Thymus (tissue), 11 donors: Measurements from ENCODE around the gene F8. TPM values are rescaled to one million over a fixed set of nuclear protein-coding genes. Genes with fewer than 3 reads are reported as not detected.
"Not testable (repeated sequence)": the region's sequence is repeated elsewhere in the genome, so short reads cannot be mapped to it uniquely, and the experiment has no call there.

Experiments
- DNase-seq, 9 donors: peaks; one replicate each; pipeline ENCODE4 v3.0.0-alpha.2; 2013; ENCODE audit warnings: low spot score in 9 of 9, low read depth in 6 of 9, missing footprints in 1 of 9
- H3K27ac ChIP-seq, 2 donors: one replicate each; pipeline ENCODE4 v1.5.1; 2013; ENCODE audit warnings: control low read depth in 1 of 2, low read depth in 1 of 2, low read length in 1 of 2, mild to moderate bottlenecking in 1 of 2, moderate library complexity in 1 of 2
- H3K27me3 ChIP-seq, 2 donors: one replicate each; pipeline ENCODE4 v1.5.1; 2013; ENCODE audit warnings: low read length in 1 of 2; ENCODE audit not compliant: control insufficient read depth in 2 of 2, insufficient read depth in 1 of 2
- H3K36me3 ChIP-seq, 2 donors: one replicate each; pipeline ENCODE4 v1.5.1; 2013; ENCODE audit warnings: low read length in 1 of 2, mild to moderate bottlenecking in 1 of 2, moderate library complexity in 1 of 2; ENCODE audit not compliant: control insufficient read depth in 2 of 2, insufficient read depth in 2 of 2
- H3K4me1 ChIP-seq, 2 donors: one replicate each; pipeline ENCODE4 v1.5.1; 2013; ENCODE audit warnings: low read length in 2 of 2; ENCODE audit not compliant: control insufficient read depth in 2 of 2, insufficient read depth in 2 of 2
- H3K4me3 ChIP-seq, 2 donors: one replicate each; pipeline ENCODE4 v1.5.1; 2013; ENCODE audit warnings: low read length in 2 of 2, control low read depth in 1 of 2, mild to moderate bottlenecking in 1 of 2
- H3K9me3 ChIP-seq, 2 donors: one replicate each; pipeline ENCODE4 v1.5.1; 2013; ENCODE audit warnings: low read length in 1 of 2, mild to moderate bottlenecking in 1 of 2; ENCODE audit not compliant: control insufficient read depth in 2 of 2, insufficient read depth in 1 of 2
- WGBS: extraction: QIAGEN DNeasy Blood & Tissue Kit; methylation state at CpG from one replicate; pipeline ENCODE4 v1.1.7; 2013; 5-methylcytosine and 5-hydroxymethylcytosine counted together
- polyA plus RNA-seq: library from polyadenylated mRNA; stranded (reverse); fragments of 200-250 nt; gene quantifications from one replicate; pipeline ENCODE4 v1.2.3, GENCODE V29; 2013
- total RNA-seq: library from RNA; stranded (reverse); fragments of 120-200 nt; gene quantifications from one replicate; pipeline ENCODE4 v1.2.4, GENCODE V29; 2013
- donor health status: healthy.

The F8 gene
- total and polyA plus RNA-seq, 2 donors = 2.9 to 10.7 TPM

DNA sequence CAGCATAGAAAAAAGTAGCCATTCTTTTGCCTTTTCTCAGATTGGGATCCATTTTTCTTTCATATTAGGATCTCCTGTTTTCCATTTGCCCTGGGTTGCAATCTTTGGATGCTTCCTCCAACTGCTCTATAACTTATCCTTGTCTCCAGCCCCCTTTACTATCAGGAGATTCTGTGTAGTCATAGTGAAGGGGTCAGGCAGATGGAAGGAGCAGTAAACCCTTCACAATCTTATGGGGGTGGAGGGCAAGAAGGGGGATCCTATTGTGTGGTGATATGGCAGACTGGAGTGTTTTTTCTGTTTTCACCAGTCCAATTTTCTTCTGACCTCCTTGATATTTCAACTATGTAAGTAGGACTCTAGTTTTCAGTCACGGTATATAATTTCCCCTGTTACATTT lies 186.4 kb downstream of the F8 start:
- H3K27ac ChIP-seq = no peak overlapping the region
- DNase-seq = no peak
- 100% methylated on average over 1 of the region's 1 CpG for WGBS
- no peaks in the 10 kb centered on the region for H3K4me1 ChIP-seq
- H3K9me3 ChIP-seq = no peaks in the 10 kb centered on the region
- no peaks in the 10 kb centered on the region for H3K36me3 ChIP-seq
- H3K27me3 ChIP-seq = no peaks in the 10 kb centered on the region
- H3K4me3 ChIP-seq = no peak overlapping the region

DNA sequence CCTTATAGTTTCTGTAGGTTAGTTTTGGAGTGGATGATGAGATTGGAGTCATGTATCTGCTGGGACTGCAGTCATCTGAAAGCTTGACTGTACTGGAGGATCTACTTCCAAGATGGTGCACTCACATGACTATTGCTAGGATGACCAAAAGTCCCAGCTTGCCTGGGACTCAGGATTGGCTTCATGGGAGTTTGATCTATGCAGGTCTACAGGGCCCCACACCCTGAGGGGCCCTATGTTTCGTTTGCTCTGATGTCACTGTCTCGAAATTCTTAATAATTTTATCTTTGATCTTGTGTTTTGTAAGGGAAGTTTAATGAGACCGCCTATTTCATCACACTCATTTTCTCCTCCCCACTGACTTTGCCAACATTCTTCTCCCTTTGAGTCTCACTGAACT lies 188.0 kb downstream of the F8 start, which contains the start of gene SMIM9:
Gene SMIM9, minus strand, starts transcription at position 101 of the 400 bp plus-strand sequence. CDS start 3,806 bp downstream, outside the sequence.
- WGBS = 98% methylated on average over 3 of the region's 3 CpGs
- no peak within 1 kb of the TSS for H3K4me3 ChIP-seq
- no peaks in the 10 kb centered on the region for H3K27me3 ChIP-seq
- no peak within 1 kb of the TSS for H3K27ac ChIP-seq
- no peak for DNase-seq
- H3K9me3 ChIP-seq = no peaks in the 10 kb centered on the region
- H3K4me1 ChIP-seq = no peaks in the 10 kb centered on the region
- no peaks in the 10 kb centered on the region for H3K36me3 ChIP-seq

DNA sequence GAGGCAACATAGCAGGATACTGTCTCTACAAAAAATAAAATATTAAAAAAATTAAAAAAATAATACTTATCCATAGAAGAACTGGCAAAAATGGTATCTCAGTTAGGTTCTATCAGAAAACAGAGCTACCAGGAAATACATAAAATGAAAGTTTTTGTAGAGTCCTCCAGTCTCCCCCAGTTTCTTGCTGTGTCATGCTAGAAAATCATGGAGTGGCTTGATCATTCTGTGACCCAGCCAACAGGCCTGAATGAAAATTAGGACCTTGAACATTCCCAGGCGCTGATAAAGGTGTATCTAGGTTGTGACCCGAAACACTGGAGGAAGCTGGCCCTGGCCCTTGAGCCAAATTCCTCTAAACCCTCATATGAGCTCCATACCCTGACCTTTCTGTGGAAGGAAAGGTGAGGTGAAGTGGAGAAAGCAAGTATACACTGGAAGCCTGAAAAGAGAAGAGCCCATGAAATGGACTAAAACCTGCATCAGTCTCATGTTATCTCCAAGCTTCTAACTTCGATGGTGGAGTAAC lies 188.7 kb downstream of the F8 start:
- Histone ChIP-seq H3K4me1 (no peaks in the 10 kb centered on the region), H3K27me3 (no peaks in the 10 kb centered on the region), H3K36me3 (no peaks in the 10 kb centered on the region), H3K27ac (no peak overlapping the region), H3K9me3 (no peaks in the 10 kb centered on the region), H3K4me3 (no peak overlapping the region)
- no peak for DNase-seq
- WGBS = 98% methylated on average over 3 of the region's 3 CpGs

DNA sequence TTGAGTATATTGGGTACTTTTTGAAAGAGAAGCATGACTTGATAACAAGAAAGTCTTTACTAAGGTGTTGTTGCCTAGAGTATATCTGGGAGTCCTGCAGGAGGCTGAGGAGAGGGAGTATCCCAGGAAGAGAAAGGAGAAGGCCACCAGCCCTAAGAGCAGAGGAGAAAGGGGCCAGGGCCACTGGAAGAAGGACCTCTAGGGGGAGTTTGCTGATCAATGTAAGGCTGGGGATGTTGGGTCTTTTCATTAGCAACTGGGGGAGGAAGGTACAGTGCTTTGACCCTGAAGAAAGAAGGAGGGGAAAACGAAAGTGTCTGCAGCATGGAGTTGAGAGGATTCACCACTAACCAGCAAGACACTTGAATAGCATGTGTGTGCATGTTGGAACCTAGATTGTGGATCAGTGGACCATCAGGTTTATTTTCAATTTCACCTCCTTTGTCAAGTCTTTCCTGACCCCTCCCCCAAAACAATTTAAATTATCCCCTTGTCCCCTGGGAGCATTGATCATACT lies 192.5 kb downstream of the F8 start:
- H3K4me1 ChIP-seq = no peaks in the 10 kb centered on the region
- DNase-seq = no peak
- no peaks in the 10 kb centered on the region for H3K9me3 ChIP-seq
- WGBS = 50% methylated on average over 1 of the region's 1 CpG
- H3K4me3 ChIP-seq = no peak overlapping the region
- no peaks in the 10 kb centered on the region for H3K27me3 ChIP-seq
- H3K36me3 ChIP-seq = no peaks in the 10 kb centered on the region
- H3K27ac ChIP-seq = no peak overlapping the region

- H3K36me3 ChIP-seq = no peaks in the 10 kb centered on the region
- H3K27me3 ChIP-seq = no peaks in the 10 kb centered on the region
- no peaks in the 10 kb centered on the region for H3K4me1 ChIP-seq
- H3K27ac ChIP-seq = no peak overlapping the region
- no peak for DNase-seq
- H3K9me3 ChIP-seq = no peaks in the 10 kb centered on the region
- H3K4me3 ChIP-seq = no peak overlapping the region
Observed at GRCh38 chrX:154829134-154829533, 193.4 kb downstream of the F8 start.

GRCh38 chrX:154828016-154828408 lies 194.5 kb downstream of the F8 start:
- H3K27me3 ChIP-seq = no peaks in the 10 kb centered on the region
- H3K27ac ChIP-seq = peak overlapping the region in 1 of 2 donors; percentile 29
- 88% methylated on average over 2 of the region's 2 CpGs for WGBS
- no peaks in the 10 kb centered on the region for H3K9me3 ChIP-seq
- H3K36me3 ChIP-seq = no peaks in the 10 kb centered on the region
- no peaks in the 10 kb centered on the region for H3K4me1 ChIP-seq
- no peak for DNase-seq
- no peak overlapping the region for H3K4me3 ChIP-seq

GRCh38 chrX:154827194-154828015 lies 195.1 kb downstream of the F8 start:
- Histone ChIP-seq H3K27ac (peak overlapping the region in 1 of 2 donors; percentile 29), H3K9me3 (no peaks in the 10 kb centered on the region), H3K4me3 (no peak overlapping the region), H3K36me3 (no peaks in the 10 kb centered on the region), H3K27me3 (no peaks in the 10 kb centered on the region), H3K4me1 (no peaks in the 10 kb centered on the region)
- DNase-seq = peak in 1 of 9 donors; percentile 18
- 81% methylated on average over 4 of the region's 4 CpGs for WGBS

DNA sequence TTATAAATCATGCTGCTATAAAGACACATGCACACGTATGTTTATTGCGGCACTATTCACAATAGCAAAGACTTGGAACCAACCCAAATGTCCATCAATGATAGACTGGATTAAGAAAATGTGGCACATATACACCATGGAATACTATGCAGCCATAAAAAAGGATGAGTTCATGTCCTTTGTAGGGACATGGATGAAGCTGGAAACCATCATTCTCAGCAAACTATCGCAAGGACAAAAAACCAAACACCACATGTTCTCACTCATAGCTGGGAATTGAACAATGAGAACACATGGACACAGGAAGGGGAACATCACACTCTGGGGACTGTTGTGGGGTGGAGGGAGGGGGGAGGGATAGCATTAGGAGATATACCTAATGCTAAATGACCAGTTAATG lies 196.9 kb downstream of the F8 start:
- not testable (repeated sequence) for H3K9me3 ChIP-seq, H3K27ac ChIP-seq, H3K36me3 ChIP-seq, H3K4me3 ChIP-seq, H3K27me3 ChIP-seq, DNase-seq, H3K4me1 ChIP-seq
- WGBS = no CpG with 5 or more reads among the region's 3 CpGs

DNA sequence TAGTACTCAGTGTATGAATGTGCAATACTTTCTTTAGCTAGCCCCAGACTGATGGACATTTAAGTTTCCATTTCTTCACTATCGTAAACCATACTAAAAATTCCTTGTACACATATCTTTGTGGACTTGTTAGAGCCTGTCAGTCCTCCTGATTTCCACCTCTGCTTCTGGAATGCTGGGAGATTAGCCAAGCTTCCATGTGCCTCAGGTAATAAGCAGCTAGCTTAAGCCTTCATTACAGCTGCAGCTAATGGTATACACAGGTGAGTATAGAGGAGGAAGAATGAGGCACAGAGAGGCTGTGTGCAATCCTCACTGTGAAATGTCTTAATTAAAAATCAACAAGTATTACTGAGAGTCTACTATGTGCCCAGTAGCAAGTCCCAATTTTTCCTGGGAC lies 197.9 kb downstream of the F8 start:
- no peak overlapping the region for H3K4me3 ChIP-seq
- DNase-seq = no peak
- no peaks in the 10 kb centered on the region for H3K27me3 ChIP-seq
- H3K36me3 ChIP-seq = no peaks in the 10 kb centered on the region
- no peaks in the 10 kb centered on the region for H3K4me1 ChIP-seq
- H3K9me3 ChIP-seq = no peaks in the 10 kb centered on the region
- H3K27ac ChIP-seq = no peak overlapping the region
- 92% methylated on average over 1 of the region's 1 CpG for WGBS
